H9 (cell line): ENCODE results near the gene DAB1. TPM values are rescaled to one million over a fixed set of nuclear protein-coding genes. Genes with fewer than 3 reads are reported as not detected.

Experiments
- DNase-seq: peaks from one replicate; pipeline ENCODE4 v3.0.0-alpha.2; 2017
- H2AFZ ChIP-seq: one replicate; pipeline ENCODE4 v1.6.1; 2013; ENCODE audit warnings: mild to moderate bottlenecking, low read length, control low read depth, moderate library complexity
- H2AK5ac ChIP-seq: 2 replicates; pipeline ENCODE4 v1.6.1; 2013; ENCODE audit warnings: low read length, control low read depth, mixed read lengths; ENCODE audit not compliant: insufficient read length
- H2BK120ac ChIP-seq: one replicate; pipeline ENCODE4 v1.6.1; 2013; ENCODE audit warnings: low read depth, mild to moderate bottlenecking, low read length, control low read depth, inconsistent platforms; ENCODE audit not compliant: poor library complexity, severe bottlenecking
- H2BK12ac ChIP-seq: 2 replicates; pipeline ENCODE4 v1.6.1; 2013; ENCODE audit warnings: low read length, control low read depth, mixed read lengths, low read depth; ENCODE audit not compliant: insufficient read length
- H2BK15ac ChIP-seq: 2 replicates; pipeline ENCODE4 v1.6.1; 2013; ENCODE audit warnings: low read depth, low read length, control low read depth
- H2BK20ac ChIP-seq: one replicate; pipeline ENCODE4 v1.6.1; 2013; ENCODE audit warnings: low read depth, mild to moderate bottlenecking, low read length, control low read depth, inconsistent platforms; ENCODE audit not compliant: poor library complexity, severe bottlenecking
- H2BK5ac ChIP-seq: 2 replicates; pipeline ENCODE4 v1.6.1; 2013; ENCODE audit warnings: low read length, control low read depth, mixed read lengths; ENCODE audit not compliant: insufficient read length
- H3K14ac ChIP-seq: 2 replicates; pipeline ENCODE4 v1.6.1; 2013; ENCODE audit warnings: low read length, control low read depth; ENCODE audit not compliant: insufficient read depth
- H3K18ac ChIP-seq: 2 replicates; pipeline ENCODE4 v1.6.1; 2013; ENCODE audit warnings: low read depth, mild to moderate bottlenecking, mixed read lengths, low read length, control low read depth; ENCODE audit not compliant: insufficient read length
- H3K23ac ChIP-seq: 2 replicates; pipeline ENCODE4 v1.6.1; 2013; ENCODE audit warnings: low read length, control low read depth, mixed read lengths, low read depth; ENCODE audit not compliant: insufficient read length
- H3K23me2 ChIP-seq: 2 replicates; pipeline ENCODE4 v1.6.1; 2013; ENCODE audit warnings: low read depth, mild to moderate bottlenecking, mixed read lengths, low read length, control low read depth; ENCODE audit not compliant: insufficient read length, poor library complexity, severe bottlenecking
- H3K27ac ChIP-seq: 2 replicates; pipeline ENCODE4 v1.5.1; 2013; ENCODE audit warnings: low read length, control low read depth, mixed read lengths, low read depth; ENCODE audit not compliant: insufficient read length
- H3K27me3 ChIP-seq: 2 replicates; pipeline ENCODE4 v1.6.1; 2013; ENCODE audit warnings: low read length, control low read depth, inconsistent platforms; ENCODE audit not compliant: insufficient read depth
- H3K4ac ChIP-seq: 2 replicates; pipeline ENCODE4 v1.6.1; 2013; ENCODE audit warnings: low read depth, mild to moderate bottlenecking, control low read depth, inconsistent platforms, low read length, moderate library complexity
- H3K4me1 ChIP-seq: 2 replicates; pipeline ENCODE4 v1.6.1; 2013; ENCODE audit warnings: low read length, control low read depth, inconsistent platforms; ENCODE audit not compliant: insufficient read depth
- H3K4me2 ChIP-seq: 2 replicates; pipeline ENCODE4 v1.6.1; 2013; ENCODE audit warnings: low read length, control low read depth, mixed read lengths; ENCODE audit not compliant: insufficient read length, insufficient read depth
- H3K56ac ChIP-seq: 2 replicates; pipeline ENCODE4 v1.6.1; 2013; ENCODE audit warnings: low read depth, mild to moderate bottlenecking, mixed read lengths, low read length, control low read depth; ENCODE audit not compliant: insufficient read length
- H3K79me1 ChIP-seq: 2 replicates; pipeline ENCODE4 v1.6.1; 2013; ENCODE audit warnings: low read depth, mild to moderate bottlenecking, moderate library complexity, low read length, control low read depth, inconsistent platforms; ENCODE audit not compliant: insufficient read depth, poor library complexity, severe bottlenecking
- H3K79me2 ChIP-seq: 2 replicates; pipeline ENCODE4 v1.6.1; 2013; ENCODE audit warnings: low read length, control low read depth, inconsistent platforms; ENCODE audit not compliant: insufficient read depth
- H3K9ac ChIP-seq: 2 replicates; pipeline ENCODE4 v1.6.1; 2013; ENCODE audit warnings: low read length, control low read depth, mixed read lengths; ENCODE audit not compliant: insufficient read length; ENCODE audit errors: extremely low read depth
- H3K9me3 ChIP-seq: one replicate; pipeline ENCODE4 v1.6.1; 2013; ENCODE audit warnings: low read depth, low read length, inconsistent platforms; ENCODE audit not compliant: control insufficient read depth
- H3T11ph ChIP-seq: one replicate; pipeline ENCODE4 v1.6.1; 2013; ENCODE audit warnings: mild to moderate bottlenecking, low read length, control low read depth, inconsistent platforms
- H4K20me1 ChIP-seq: one replicate; pipeline ENCODE4 v1.6.1; 2013; ENCODE audit not compliant: control insufficient read depth, insufficient read length, insufficient read depth
- H4K5ac ChIP-seq: 2 replicates; pipeline ENCODE4 v1.6.1; 2013; ENCODE audit warnings: low read depth, mild to moderate bottlenecking, mixed read lengths, low read length, control low read depth; ENCODE audit not compliant: insufficient read length
- H4K8ac ChIP-seq: replicated peaks from 2 replicates; pipeline ENCODE4 v1.6.1; 2013; ENCODE audit warnings: low read length, control low read depth, mixed read lengths, low read depth; ENCODE audit not compliant: insufficient read length
- H4K91ac ChIP-seq: 2 replicates; pipeline ENCODE4 v1.6.1; 2013; ENCODE audit warnings: low read depth, mild to moderate bottlenecking, moderate library complexity, mixed read lengths, low read length, control low read depth; ENCODE audit not compliant: insufficient read length
- H3K27ac Mint-ChIP-seq, 3 experiments: 2 replicates in 2 of 3; 3 replicates in 1 of 3; pipeline ENCODE4 v1.8.0; 2020 to 2021; ENCODE audit warnings: mixed read lengths in 3 of 3, mild to moderate bottlenecking in 1 of 3, moderate library complexity in 1 of 3
- H3K27me3 Mint-ChIP-seq: 2 replicates; pipeline ENCODE4 v1.8.0; 2021; ENCODE audit warnings: low read depth, mild to moderate bottlenecking, moderate library complexity, mixed read lengths
- H3K36me3 Mint-ChIP-seq, 3 experiments: 2 replicates in 2 of 3; 3 replicates in 1 of 3; pipeline ENCODE4 v1.8.0; 2020 to 2021; ENCODE audit warnings: low read depth in 3 of 3, mixed read lengths in 3 of 3; ENCODE audit not compliant: insufficient read depth in 1 of 3
- H3K4me1 Mint-ChIP-seq, 2 experiments: 2 replicates each; pipeline ENCODE4 v1.8.0; 2020; ENCODE audit warnings: mixed read lengths in 2 of 2
- H3K4me3 Mint-ChIP-seq, 2 experiments: 2 replicates in 1 of 2; 3 replicates in 1 of 2; pipeline ENCODE4 v1.8.0; 2020 to 2021; ENCODE audit warnings: mild to moderate bottlenecking in 2 of 2, mixed read lengths in 2 of 2, moderate library complexity in 1 of 2
- H3K9me3 Mint-ChIP-seq, 2 experiments: 2 replicates in 1 of 2; 3 replicates in 1 of 2; pipeline ENCODE4 v1.8.0; 2020; ENCODE audit warnings: mild to moderate bottlenecking in 2 of 2, mixed read lengths in 2 of 2, moderate library complexity in 1 of 2
- CTCF ChIP-seq: fragments of 200-600 bp; sonication (generic); conservative IDR thresholded peaks from 3 replicates; pipeline ENCODE4 v1.8.0; 2021; ENCODE audit warnings: antibody characterized with exemption, mild to moderate bottlenecking
- WGBS: extraction: QIAGEN DNeasy Blood & Tissue Kit; methylation state at CpG from one replicate; pipeline ENCODE4 v1.1.7; 2013; ENCODE audit warnings: missing lambda C conversion rate, low lambda C conversion rate, mixed read lengths; ENCODE audit not compliant: insufficient read length; ENCODE audit errors: extremely low coverage; 5-methylcytosine and 5-hydroxymethylcytosine counted together
- total RNA-seq: library from RNA; stranded (reverse); gene quantifications from 2 replicates; pipeline ENCODE4 v1.2.1, GENCODE V29; 2021

The DAB1 gene
- total RNA-seq, 1 experiment from 2014 or later: 9.3 TPM

- H4K91ac ChIP-seq: no peak overlapping the region
- H2AK5ac ChIP-seq: no peak overlapping the region
- TF ChIP-seq CTCF: no peak
- H3K4me1 ChIP-seq: peaks cover 8% of the 10 kb centered on the region; the same call in 1 of the 2 replicates
- no peak overlapping the region; the same call in 1 of the 2 replicates for H3K14ac ChIP-seq
- no peak overlapping the region for H3K18ac ChIP-seq
- no peaks in the 10 kb centered on the region for H4K20me1 ChIP-seq
- no peak overlapping the region for H2BK12ac ChIP-seq
- no peak overlapping the region for H2BK15ac ChIP-seq
- Mint-ChIP-seq H3K4me3 (no peak overlapping the region), H3K4me1 (peaks cover 8 to 16% of the 10 kb centered on the region in 2 experiments), H3K9me3 (peaks cover 11 to 12% of the 10 kb centered on the region in 2 experiments), H3K27me3 (no peaks in the 10 kb centered on the region; the same call in 1 of the 2 replicates), H3K27ac (no peak overlapping the region), H3K36me3 (peaks cover 4 to 15% (median 5%) of the 10 kb centered on the region in 3 experiments; a peak in 4 of 7 replicates)
- no peak overlapping the region for H3K4ac ChIP-seq
- no peak overlapping the region for H2AFZ ChIP-seq
- H3K27me3 ChIP-seq: no peaks in the 10 kb centered on the region
- H3K79me1 ChIP-seq: no peaks in the 10 kb centered on the region
- no peak for DNase-seq
- no CpG with 5 or more reads among the region's 5 CpGs for WGBS
- H3K9ac ChIP-seq: no peak overlapping the region
- no peaks in the 10 kb centered on the region for H3K9me3 ChIP-seq
- no peak overlapping the region for H3K4me2 ChIP-seq
- no peak overlapping the region for H3K27ac ChIP-seq
- H2BK120ac ChIP-seq: no peak overlapping the region
- no peak overlapping the region for H2BK20ac ChIP-seq
- no peak overlapping the region for H2BK5ac ChIP-seq
- H3K79me2 ChIP-seq: no peaks in the 10 kb centered on the region
- no peak overlapping the region for H3T11ph ChIP-seq
- H3K56ac ChIP-seq: no peak overlapping the region
- no peak overlapping the region for H4K8ac ChIP-seq
- no peaks in the 10 kb centered on the region for H3K23me2 ChIP-seq
- H4K5ac ChIP-seq: no peak overlapping the region
- H3K23ac ChIP-seq: no peak overlapping the region
Observed at GRCh38 chr1:57473448-57473847, 49.6 kb upstream of the DAB1 start.
